ENCODE data around the gene ASPDH.

ASPDH gene

DNA sequence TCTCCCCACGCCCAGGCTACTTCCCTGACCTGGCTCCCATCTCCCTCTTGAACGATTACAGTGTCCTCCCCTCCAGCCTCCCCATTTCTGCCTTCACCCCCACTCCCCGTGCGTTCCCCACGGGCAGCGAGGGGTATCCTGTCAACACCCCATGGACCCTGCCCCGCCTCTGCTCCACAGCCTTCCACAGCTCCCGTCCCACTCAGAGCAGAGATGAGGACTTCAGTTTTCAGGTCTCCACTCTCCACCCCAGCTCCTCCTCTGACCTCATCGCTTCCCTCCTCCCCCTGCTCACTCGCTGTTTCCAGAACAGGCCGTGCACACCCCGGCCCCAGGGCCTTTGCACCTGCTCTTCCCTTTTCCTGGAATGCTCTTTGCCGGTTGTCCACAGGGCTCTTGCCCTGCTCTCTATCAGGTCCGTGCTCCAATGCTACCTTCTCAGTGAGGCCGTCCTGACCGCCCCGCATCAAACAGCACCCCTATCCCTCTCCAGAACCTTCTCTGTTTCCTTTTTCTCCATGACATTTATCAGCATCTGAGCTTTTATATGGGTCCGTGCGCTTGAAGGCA lies 39.5 kb upstream of the ASPDH start:
- no peak overlapping the region for H3K4me3 ChIP-seq (ENCODE audit: low read depth, low read length)
- peaks cover 64% of the 10 kb centered on the region for H3K27me3 ChIP-seq (ENCODE audit: control insufficient read depth, insufficient read depth, low read length)
- H3K4me1 ChIP-seq (ENCODE audit: control insufficient read depth, insufficient read depth, low read length), result no peaks in the 10 kb centered on the region

DNA sequence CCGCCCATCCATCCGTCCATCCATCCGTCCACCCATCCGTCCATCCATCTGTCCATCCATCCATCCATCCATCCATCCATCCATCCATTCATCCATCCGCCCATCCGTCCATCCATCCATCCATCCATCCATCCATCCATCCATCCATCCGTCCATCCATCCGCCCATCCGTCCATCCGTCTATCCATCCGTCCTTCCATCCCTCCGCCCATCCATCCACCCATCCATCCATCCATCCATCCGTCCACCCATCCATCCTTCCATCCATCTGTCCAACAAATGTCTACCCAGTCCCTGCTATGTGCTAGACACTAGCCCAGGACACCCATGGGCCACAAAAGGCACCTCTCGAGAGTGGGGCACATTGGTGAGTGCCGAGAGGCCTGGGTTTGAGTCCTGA lies 38.8 kb upstream of the ASPDH start:
- no peaks in the 10 kb centered on the region for H3K36me3 ChIP-seq (ENCODE audit: control insufficient read depth, insufficient read depth, low read length)
- no peaks in the 10 kb centered on the region for H3K4me1 ChIP-seq (ENCODE audit: control insufficient read depth, insufficient read depth, low read length)
- no peaks in the 10 kb centered on the region for H3K9me3 ChIP-seq (ENCODE audit: control insufficient read depth, insufficient read depth, low read length)
- H3K4me3 ChIP-seq (ENCODE audit: low read depth, low read length), result peak overlapping the region; percentile 69
- peaks cover 58% of the 10 kb centered on the region for H3K27me3 ChIP-seq (ENCODE audit: control insufficient read depth, insufficient read depth, low read length)
- H3K9ac ChIP-seq (ENCODE audit: low read depth, low read length), result no peak overlapping the region

More for the DNA sequence above, 39.5 kb upstream of the ASPDH start:
- H3K9me3 ChIP-seq (ENCODE audit: control insufficient read depth, insufficient read depth, low read length), result no peaks in the 10 kb centered on the region
- H3K9ac ChIP-seq (ENCODE audit: low read depth, low read length), result no peak overlapping the region
- no peaks in the 10 kb centered on the region for H3K36me3 ChIP-seq (ENCODE audit: control insufficient read depth, insufficient read depth, low read length)

DNA sequence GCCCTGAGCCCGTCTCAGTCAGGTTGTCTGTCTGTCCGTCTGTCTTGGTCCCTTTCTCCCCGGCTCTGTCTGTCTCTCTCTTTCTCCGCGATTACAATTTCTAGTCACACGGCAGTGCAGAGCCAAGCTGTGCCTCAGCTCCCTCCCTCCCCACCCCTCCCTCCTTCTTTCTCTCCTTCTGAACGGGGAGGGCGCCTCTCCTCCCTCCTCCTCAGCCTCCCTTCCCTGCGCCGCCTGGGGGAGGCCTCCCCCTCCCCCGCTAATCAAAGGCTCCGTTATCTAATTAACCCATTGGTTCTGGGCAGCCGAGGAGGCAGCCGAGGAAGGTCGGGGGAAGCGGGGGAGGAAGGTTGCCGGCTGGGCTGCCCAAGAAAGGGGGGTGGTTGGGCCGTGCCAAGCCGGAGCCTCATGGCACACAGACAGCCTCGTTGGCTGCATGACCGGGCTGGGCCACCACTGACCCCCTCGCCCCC lies 38.0 kb upstream of the ASPDH start:
- no peaks in the 10 kb centered on the region for H3K4me1 ChIP-seq (ENCODE audit: control insufficient read depth, insufficient read depth, low read length)
- no peak overlapping the region for H3K9ac ChIP-seq (ENCODE audit: low read depth, low read length)
- no peaks in the 10 kb centered on the region for H3K36me3 ChIP-seq (ENCODE audit: control insufficient read depth, insufficient read depth, low read length)
- peak overlapping the region; percentile 69 for H3K4me3 ChIP-seq (ENCODE audit: low read depth, low read length)
- H3K27me3 ChIP-seq (ENCODE audit: control insufficient read depth, insufficient read depth, low read length), result peaks cover 55% of the 10 kb centered on the region
- no peaks in the 10 kb centered on the region for H3K9me3 ChIP-seq (ENCODE audit: control insufficient read depth, insufficient read depth, low read length)

DNA sequence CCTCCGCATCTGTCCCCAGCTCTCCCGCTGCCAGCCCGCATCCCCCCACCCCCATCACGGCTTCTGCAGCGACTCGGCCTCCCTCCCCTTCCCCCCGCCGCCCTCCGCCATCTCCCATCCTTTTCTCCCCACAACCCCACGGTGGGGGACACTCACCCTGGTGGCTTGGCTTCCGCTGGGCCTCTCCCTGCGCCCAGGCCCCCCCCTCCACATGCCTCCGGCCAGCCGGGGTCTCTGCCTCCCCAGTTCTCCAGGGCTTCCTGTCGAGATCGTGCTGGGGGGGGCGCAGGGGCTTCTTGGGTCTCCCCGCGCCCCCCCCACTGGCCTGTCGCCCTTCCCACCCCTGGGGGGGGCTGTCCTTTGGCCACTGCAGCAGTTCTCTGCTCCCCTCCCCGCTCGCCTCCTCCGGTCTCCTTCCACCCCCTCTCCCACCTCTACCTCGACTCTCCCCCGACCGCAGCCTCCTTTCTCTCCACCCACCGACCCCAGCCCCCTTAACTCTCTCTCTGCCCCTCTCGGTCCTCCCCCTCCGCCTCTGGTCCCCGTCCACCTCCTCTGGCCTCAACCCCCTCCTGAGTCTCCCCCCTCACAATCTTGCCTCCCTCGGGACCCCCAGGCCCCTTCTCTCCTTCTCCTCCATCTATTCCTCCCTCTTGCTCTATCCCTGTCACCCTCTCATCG lies 37.5 kb upstream of the ASPDH start:
- Histone ChIP-seq H3K9ac (ENCODE audit: low read depth, low read length) (no peak overlapping the region), H3K9me3 (ENCODE audit: control insufficient read depth, insufficient read depth, low read length) (no peaks in the 10 kb centered on the region), H3K4me1 (ENCODE audit: control insufficient read depth, insufficient read depth, low read length) (no peaks in the 10 kb centered on the region), H3K27me3 (ENCODE audit: control insufficient read depth, insufficient read depth, low read length) (peaks cover 55% of the 10 kb centered on the region), H3K36me3 (ENCODE audit: control insufficient read depth, insufficient read depth, low read length) (no peaks in the 10 kb centered on the region), H3K4me3 (ENCODE audit: low read depth, low read length) (peak overlapping the region; percentile 69)

DNA sequence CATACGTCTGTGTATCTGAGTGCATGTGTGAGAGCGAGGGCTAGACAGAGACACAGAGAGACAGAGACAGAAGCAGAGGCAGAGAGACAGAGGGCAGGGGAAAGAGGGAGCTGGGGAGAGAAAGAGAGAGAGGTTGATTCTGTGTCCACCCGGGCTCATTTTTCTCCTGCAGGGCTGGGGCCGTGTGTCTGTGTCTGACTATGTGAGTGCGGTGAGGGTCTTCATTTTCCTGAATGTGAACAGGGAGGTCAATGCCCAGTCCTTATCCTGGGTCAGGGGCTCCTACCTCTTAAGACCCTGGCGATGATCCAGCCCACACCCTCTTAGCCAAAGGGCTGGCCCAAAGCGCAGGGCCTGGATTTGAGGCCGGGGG lies 36.9 kb upstream of the ASPDH start:
- Histone ChIP-seq H3K4me3 (ENCODE audit: low read depth, low read length) (peak overlapping the region; percentile 32), H3K9me3 (ENCODE audit: control insufficient read depth, insufficient read depth, low read length) (no peaks in the 10 kb centered on the region), H3K9ac (ENCODE audit: low read depth, low read length) (no peak overlapping the region), H3K27me3 (ENCODE audit: control insufficient read depth, insufficient read depth, low read length) (peaks cover 53% of the 10 kb centered on the region), H3K36me3 (ENCODE audit: control insufficient read depth, insufficient read depth, low read length) (no peaks in the 10 kb centered on the region), H3K4me1 (ENCODE audit: control insufficient read depth, insufficient read depth, low read length) (no peaks in the 10 kb centered on the region)

DNA sequence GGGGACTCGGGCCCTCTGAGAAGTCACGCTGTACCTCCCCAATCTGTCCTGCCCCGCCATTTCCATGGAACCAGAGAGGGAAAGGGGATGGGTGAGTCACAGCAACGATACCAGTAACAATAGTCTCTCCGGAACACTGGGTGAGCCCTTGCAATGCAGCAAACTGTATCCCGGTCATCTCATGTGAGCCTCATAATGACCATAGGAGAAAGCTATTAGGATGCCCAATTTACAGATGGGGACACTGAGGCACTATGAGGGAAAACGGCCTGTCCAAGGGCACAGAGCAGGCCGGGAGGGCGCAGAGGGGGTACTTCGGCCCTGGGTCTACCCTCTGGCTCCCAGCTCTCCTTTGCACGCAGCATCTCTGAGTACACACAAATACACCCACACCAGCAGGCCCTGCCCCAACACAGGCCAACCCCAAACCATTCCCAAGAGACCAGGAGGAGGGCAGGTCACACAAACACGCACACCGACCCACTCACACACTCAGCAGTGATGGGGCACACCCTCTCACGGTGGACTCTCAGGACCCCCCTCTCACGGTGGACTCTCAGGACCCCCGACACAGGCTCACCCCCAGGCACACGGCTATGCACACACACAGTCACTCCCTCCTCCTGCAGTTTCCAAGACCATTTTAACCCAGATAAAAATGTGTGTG lies 36.3 kb upstream of the ASPDH start:
- Histone ChIP-seq H3K4me3 (ENCODE audit: low read depth, low read length) (no peak overlapping the region), H3K4me1 (ENCODE audit: control insufficient read depth, insufficient read depth, low read length) (no peaks in the 10 kb centered on the region), H3K9ac (ENCODE audit: low read depth, low read length) (no peak overlapping the region), H3K36me3 (ENCODE audit: control insufficient read depth, insufficient read depth, low read length) (no peaks in the 10 kb centered on the region), H3K27me3 (ENCODE audit: control insufficient read depth, insufficient read depth, low read length) (peaks cover 48% of the 10 kb centered on the region), H3K9me3 (ENCODE audit: control insufficient read depth, insufficient read depth, low read length) (no peaks in the 10 kb centered on the region)

DNA sequence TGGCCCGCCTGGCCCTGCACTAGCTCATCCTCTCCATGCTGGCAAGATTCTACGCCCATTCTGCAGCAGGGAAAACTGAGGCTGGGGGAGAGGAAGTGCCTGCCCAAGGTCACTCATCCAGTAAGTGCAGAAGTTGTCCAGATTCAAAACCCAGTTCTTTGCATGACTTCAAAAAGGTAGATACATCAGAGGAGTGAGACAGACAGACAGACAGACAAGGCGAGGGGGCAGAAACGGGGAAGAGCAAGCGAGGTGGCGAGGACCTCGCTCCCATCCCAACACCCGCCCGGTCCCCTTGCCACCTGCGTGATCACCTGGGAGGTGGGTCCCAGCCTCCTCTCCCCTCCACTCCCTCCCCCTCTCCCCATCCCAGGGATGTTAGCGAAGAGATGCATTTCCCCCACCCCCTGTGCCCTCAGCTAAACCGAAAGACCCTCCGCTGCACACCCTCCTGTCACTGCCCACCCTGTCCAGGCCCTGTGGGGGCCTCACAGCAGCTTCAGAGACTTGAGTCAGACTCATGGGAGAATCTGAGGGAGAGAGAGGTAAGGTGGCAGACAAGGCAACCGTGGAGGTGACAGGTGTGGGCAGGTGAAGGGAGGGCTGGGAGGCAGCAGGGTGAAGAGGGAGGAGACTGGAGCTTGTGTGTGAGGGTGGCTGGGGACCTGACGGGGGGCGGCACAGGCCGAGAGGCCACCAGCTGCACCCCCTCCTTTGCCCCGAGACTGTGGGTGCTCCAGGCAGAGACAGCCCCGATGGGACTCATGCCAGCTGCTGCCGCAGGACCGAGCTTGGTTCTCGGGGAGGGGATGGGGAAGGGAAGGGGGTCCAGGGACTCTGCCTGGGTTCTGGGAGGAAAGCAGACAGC lies 35.6 kb upstream of the ASPDH start:
- H3K9ac ChIP-seq (ENCODE audit: low read depth, low read length), result no peak overlapping the region
- H3K27me3 ChIP-seq (ENCODE audit: control insufficient read depth, insufficient read depth, low read length), result peaks cover 40% of the 10 kb centered on the region
- H3K9me3 ChIP-seq (ENCODE audit: control insufficient read depth, insufficient read depth, low read length), result no peaks in the 10 kb centered on the region
- H3K36me3 ChIP-seq (ENCODE audit: control insufficient read depth, insufficient read depth, low read length), result no peaks in the 10 kb centered on the region
- no peak overlapping the region for H3K4me3 ChIP-seq (ENCODE audit: low read depth, low read length)
- no peaks in the 10 kb centered on the region for H3K4me1 ChIP-seq (ENCODE audit: control insufficient read depth, insufficient read depth, low read length)

DNA sequence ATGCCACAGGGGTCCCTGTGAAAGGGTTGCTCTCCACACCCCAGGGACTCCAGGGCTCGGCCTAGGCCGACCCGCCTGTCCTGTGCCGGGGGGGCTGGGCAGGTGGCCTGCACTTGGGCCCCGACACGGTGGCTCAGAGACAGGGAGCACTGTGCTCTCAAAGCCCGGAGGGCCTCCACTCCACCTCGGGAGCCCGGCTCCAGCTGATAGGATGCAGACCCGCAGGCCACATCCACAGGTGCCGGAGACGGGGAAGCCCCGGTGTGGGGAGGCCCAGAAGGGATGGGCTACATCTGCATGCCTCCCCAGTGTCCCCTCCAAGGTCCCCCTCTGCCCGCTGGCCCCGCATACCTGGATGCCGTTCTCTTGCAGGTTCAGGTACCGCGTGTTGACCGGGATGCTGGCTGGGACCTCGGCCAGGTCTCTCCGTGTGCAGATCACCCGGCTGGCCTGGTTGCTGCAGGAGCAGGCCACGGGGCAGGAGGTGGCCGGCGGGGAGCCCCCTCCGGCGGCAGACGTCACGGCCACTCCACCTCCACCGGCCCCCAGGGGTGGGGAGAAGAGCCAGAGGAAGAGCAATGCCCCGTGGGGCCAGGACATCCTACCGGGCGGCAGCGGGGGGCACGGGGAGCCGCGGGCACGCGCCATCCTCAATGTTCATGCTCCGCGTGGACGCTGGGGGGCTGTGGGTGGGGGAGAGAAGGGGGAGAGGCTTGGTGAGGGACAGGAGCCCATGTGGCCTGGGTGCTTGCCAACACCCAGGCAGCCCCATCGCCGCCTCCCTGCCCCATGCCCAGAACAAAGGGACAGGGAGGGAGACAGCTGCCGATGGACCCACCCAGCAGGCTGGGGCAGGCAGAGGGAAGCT lies 34.7 kb upstream of the ASPDH start:
- H3K4me1 ChIP-seq (ENCODE audit: control insufficient read depth, insufficient read depth, low read length), result no peaks in the 10 kb centered on the region
- H3K9me3 ChIP-seq (ENCODE audit: control insufficient read depth, insufficient read depth, low read length), result no peaks in the 10 kb centered on the region
- no peak overlapping the region for H3K9ac ChIP-seq (ENCODE audit: low read depth, low read length)
- H3K27me3 ChIP-seq (ENCODE audit: control insufficient read depth, insufficient read depth, low read length), result peaks cover 33% of the 10 kb centered on the region
- H3K36me3 ChIP-seq (ENCODE audit: control insufficient read depth, insufficient read depth, low read length), result no peaks in the 10 kb centered on the region
- H3K4me3 ChIP-seq (ENCODE audit: low read depth, low read length), result no peak overlapping the region

DNA sequence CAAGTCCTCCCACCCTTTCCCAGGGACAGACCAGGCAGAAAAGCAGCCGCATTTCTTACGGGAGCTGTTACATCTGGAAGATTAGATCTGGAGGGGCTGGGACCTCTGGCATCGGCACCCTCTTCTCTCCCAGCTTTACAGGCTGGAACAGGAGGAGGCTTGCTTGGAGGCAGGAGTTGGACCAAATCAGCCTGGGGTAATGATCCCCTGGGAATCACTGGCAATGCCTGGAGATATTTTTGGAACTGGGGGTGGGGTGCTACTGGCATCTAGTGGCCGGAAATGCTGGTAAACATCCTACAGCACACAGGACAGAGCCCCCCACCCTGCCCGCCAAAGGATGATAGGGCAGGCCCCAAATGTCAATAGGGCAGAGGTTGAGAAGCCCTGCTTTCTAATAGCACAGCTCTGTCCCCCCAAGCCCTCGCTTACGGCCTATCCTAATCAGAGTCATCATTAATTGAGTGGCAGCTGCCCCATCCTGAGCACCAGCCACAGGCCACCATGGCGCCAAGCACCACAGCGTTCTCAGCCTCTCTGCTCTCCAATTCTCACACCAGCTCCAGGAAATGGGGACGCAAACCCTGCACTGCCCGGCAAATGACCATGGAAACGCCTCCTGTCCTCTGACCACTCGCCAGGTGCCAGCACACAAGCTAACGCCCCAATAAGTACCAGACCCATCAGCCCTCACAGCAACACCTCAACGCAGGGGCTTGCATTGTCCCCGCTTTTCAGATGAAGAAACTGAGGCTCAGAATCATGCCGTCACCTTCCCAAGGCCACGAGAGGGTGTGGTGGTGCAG lies 33.9 kb upstream of the ASPDH start:
- Histone ChIP-seq H3K4me3 (ENCODE audit: low read depth, low read length) (no peak overlapping the region), H3K36me3 (ENCODE audit: control insufficient read depth, insufficient read depth, low read length) (no peaks in the 10 kb centered on the region), H3K9ac (ENCODE audit: low read depth, low read length) (no peak overlapping the region), H3K27me3 (ENCODE audit: control insufficient read depth, insufficient read depth, low read length) (peaks cover 24% of the 10 kb centered on the region), H3K9me3 (ENCODE audit: control insufficient read depth, insufficient read depth, low read length) (no peaks in the 10 kb centered on the region), H3K4me1 (ENCODE audit: control insufficient read depth, insufficient read depth, low read length) (no peaks in the 10 kb centered on the region)

DNA sequence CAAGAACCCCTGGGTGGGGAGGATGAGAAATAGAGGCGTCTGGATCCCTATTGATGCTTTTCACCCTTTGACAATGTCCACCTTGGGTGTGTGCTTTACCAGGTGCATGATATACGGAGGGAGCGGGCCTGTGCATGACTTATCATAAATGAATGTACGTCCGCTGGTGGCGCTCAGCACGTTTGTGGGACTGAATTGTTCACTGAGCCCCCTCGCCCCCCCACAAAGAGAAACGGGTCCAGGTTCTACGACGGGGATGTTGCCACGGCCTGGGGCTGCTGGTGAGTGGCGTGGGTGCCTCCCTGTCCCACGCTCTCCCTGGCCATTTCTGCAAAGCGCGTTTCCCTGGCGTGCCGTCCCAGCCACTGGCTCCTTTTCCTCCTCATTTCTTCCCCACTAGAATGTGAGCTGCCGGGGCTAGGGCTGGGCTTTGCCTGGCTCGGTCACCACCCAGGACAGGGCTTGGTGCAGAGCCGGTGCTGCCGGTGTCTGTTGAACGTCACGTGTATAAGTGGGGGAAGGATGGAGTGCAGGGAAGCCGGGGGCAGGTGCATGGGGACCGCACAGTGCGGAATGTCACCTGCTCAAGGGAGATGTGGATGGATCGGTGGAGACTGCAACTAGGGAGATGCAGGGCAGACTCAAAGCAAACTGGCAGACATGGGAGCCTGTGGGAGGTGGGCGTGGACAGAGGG lies 33.0 kb upstream of the ASPDH start:
- Histone ChIP-seq H3K27me3 (ENCODE audit: control insufficient read depth, insufficient read depth, low read length) (peaks cover 16% of the 10 kb centered on the region), H3K36me3 (ENCODE audit: control insufficient read depth, insufficient read depth, low read length) (no peaks in the 10 kb centered on the region), H3K4me1 (ENCODE audit: control insufficient read depth, insufficient read depth, low read length) (peaks cover 3% of the 10 kb centered on the region), H3K4me3 (ENCODE audit: low read depth, low read length) (no peak overlapping the region), H3K9me3 (ENCODE audit: control insufficient read depth, insufficient read depth, low read length) (no peaks in the 10 kb centered on the region), H3K9ac (ENCODE audit: low read depth, low read length) (no peak overlapping the region)

Measured in iPS-15b (cell line).